Ishikawa (cell line): ENCODE measurements around the gene CNNM3.

ENCODE experiments used
- CREB1 ChIP-seq: IDR thresholded peaks from 2 replicates; pipeline ENCODE4 v1.6.1; 2012; ENCODE audit warnings: low read depth
- MAX ChIP-seq: IDR thresholded peaks from 2 replicates; pipeline ENCODE4 v1.6.1; 2012
- USF1 ChIP-seq: IDR thresholded peaks from 2 replicates; pipeline ENCODE4 v1.6.1; 2012

- TF ChIP-seq CREB1 (no peak), MAX (no peak), USF1 (no peak)
Observed at GRCh38 chr2:96839293-96839874, 23.3 kb downstream of the CNNM3 start.
